WTC11 (cell line): ENCODE results near the gene PHLDB3. TPM values are rescaled to one million over a fixed set of nuclear protein-coding genes. Genes with fewer than 3 reads are reported as not detected.

Experiments used
- ATAC-seq: fragments of 200-7000 bp; cut with Tn5 transposase; 2 replicates; pipeline ENCODE4 v1.10.0; 2021; ENCODE audit warnings: mild to moderate bottlenecking, moderate library complexity
- CTCF ChIA-PET: fragments of 300-600 bp; sonication (Branson Sonifier 250); formaldehyde crosslinking; loops from one replicate; lab custom pipeline; 2021; ENCODE audit warnings: antibody characterized with exemption; lab: Charles Lee
- POLR2A ChIA-PET: fragments of 350-600 bp; sonication (Branson Sonifier 250); formaldehyde crosslinking; loops from one replicate; lab custom pipeline; 2021; ENCODE audit warnings: antibody characterized with exemption; lab: Charles Lee
- DNase-seq: peaks from one replicate; pipeline ENCODE4 v3.0.0; 2021; ENCODE audit warnings: low spot score
- H3K27ac Mint-ChIP-seq: 2 replicates; pipeline ENCODE4 v1.8.0; 2021; ENCODE audit warnings: mixed read lengths
- H3K27me3 Mint-ChIP-seq: 2 replicates; pipeline ENCODE4 v1.8.0; 2021; ENCODE audit warnings: low read depth, mild to moderate bottlenecking, moderate library complexity, mixed read lengths
- H3K36me3 Mint-ChIP-seq: 2 replicates; pipeline ENCODE4 v1.8.0; 2021; ENCODE audit warnings: mixed read lengths
- H3K4me1 Mint-ChIP-seq: 2 replicates; pipeline ENCODE4 v1.8.0; 2022; ENCODE audit warnings: mixed read lengths
- H3K4me3 Mint-ChIP-seq: 2 replicates; pipeline ENCODE4 v1.8.0; 2021; ENCODE audit warnings: mild to moderate bottlenecking, moderate library complexity, mixed read lengths
- H3K9me3 Mint-ChIP-seq: 2 replicates; pipeline ENCODE4 v1.8.0; 2021; ENCODE audit warnings: mixed read lengths
- ATF2 ChIP-seq: sonication (generic); formaldehyde crosslinking; IDR thresholded peaks from 2 replicates; pipeline ENCODE4 v1.8.1; 2022; ENCODE audit warnings: low read depth, missing genetic modification reagents, borderline replicate concordance
- CREB1 ChIP-seq: sonication (generic); formaldehyde crosslinking; IDR thresholded peaks from 2 replicates; pipeline ENCODE4 v1.8.0; 2023; ENCODE audit warnings: mild to moderate bottlenecking, missing genetic modification reagents
- CREM ChIP-seq: sonication (generic); formaldehyde crosslinking; IDR thresholded peaks from 2 replicates; pipeline ENCODE4 v1.8.1; 2022; ENCODE audit warnings: mild to moderate bottlenecking, missing genetic modification reagents, moderate library complexity
- E2F1 ChIP-seq: sonication (generic); formaldehyde crosslinking; IDR thresholded peaks from 2 replicates; pipeline ENCODE4 v1.8.0; 2022; ENCODE audit warnings: mild to moderate bottlenecking, missing genetic modification reagents
- ETV6 ChIP-seq: sonication (generic); formaldehyde crosslinking; IDR thresholded peaks from 2 replicates; pipeline ENCODE4 v1.8.1; 2022; ENCODE audit warnings: mild to moderate bottlenecking, missing genetic modification reagents
- FOXJ3 ChIP-seq: sonication (generic); formaldehyde crosslinking; IDR thresholded peaks from 2 replicates; pipeline ENCODE4 v1.9.0; 2021; ENCODE audit warnings: missing genetic modification reagents, mild to moderate bottlenecking, borderline replicate concordance
- GRHL2 ChIP-seq: fragments of 250-450 bp; sonication (Bioruptor Pico); IDR thresholded peaks from 2 replicates; pipeline ENCODE4 v1.8.0; 2022; ENCODE audit warnings: mild to moderate bottlenecking, moderate library complexity; ENCODE audit not compliant: insufficient replicate concordance, severe bottlenecking
- GTF2I ChIP-seq: fragments of 250-450 bp; sonication (Bioruptor Pico); conservative IDR thresholded peaks from 2 replicates; pipeline ENCODE4 v1.4.0; 2021; ENCODE audit warnings: mild to moderate bottlenecking
- HMGXB4 ChIP-seq: sonication (generic); formaldehyde crosslinking; IDR thresholded peaks from 2 replicates; pipeline ENCODE4 v1.8.1; 2023; ENCODE audit warnings: mild to moderate bottlenecking, moderate library complexity, missing genetic modification reagents
- IRF1 ChIP-seq: sonication (generic); formaldehyde crosslinking; IDR thresholded peaks from 2 replicates; pipeline ENCODE4 v1.8.0; 2023; ENCODE audit warnings: missing genetic modification reagents
- JUN ChIP-seq: sonication (generic); formaldehyde crosslinking; IDR thresholded peaks from 2 replicates; pipeline ENCODE4 v1.8.0; 2023; ENCODE audit warnings: mild to moderate bottlenecking, missing genetic modification reagents
- KAT7 ChIP-seq: sonication (generic); formaldehyde crosslinking; IDR thresholded peaks from 2 replicates; pipeline ENCODE4 v1.8.1; 2023; ENCODE audit warnings: missing genetic modification reagents, mild to moderate bottlenecking, borderline replicate concordance
- MYBL2 ChIP-seq: sonication (generic); formaldehyde crosslinking; IDR thresholded peaks from 2 replicates; pipeline ENCODE4 v1.8.1; 2023; ENCODE audit warnings: mild to moderate bottlenecking, moderate library complexity, missing genetic modification reagents
- NFE2L1 ChIP-seq: sonication (generic); formaldehyde crosslinking; IDR thresholded peaks from 2 replicates; pipeline ENCODE4 v1.8.1; 2023; ENCODE audit warnings: missing genetic modification reagents
- NR2C2 ChIP-seq: sonication (generic); formaldehyde crosslinking; IDR thresholded peaks from 2 replicates; pipeline ENCODE4 v1.8.0; 2022; ENCODE audit warnings: mild to moderate bottlenecking, missing genetic modification reagents
- NR3C1 ChIP-seq: sonication (generic); formaldehyde crosslinking; conservative IDR thresholded peaks from 2 replicates; pipeline ENCODE4 v1.8.1; 2023; ENCODE audit warnings: low read depth, mild to moderate bottlenecking, missing genetic modification reagents
- OVOL2 ChIP-seq: fragments of 250-450 bp; sonication (Bioruptor Pico); IDR thresholded peaks from 2 replicates; pipeline ENCODE4 v1.9.0; 2021; ENCODE audit warnings: mild to moderate bottlenecking, borderline replicate concordance
- PREB ChIP-seq: sonication (generic); formaldehyde crosslinking; IDR thresholded peaks from 2 replicates; pipeline ENCODE4 v1.8.1; 2022; ENCODE audit warnings: mild to moderate bottlenecking, missing genetic modification reagents, moderate library complexity, borderline replicate concordance
- PRRX2 ChIP-seq: fragments of 250-450 bp; sonication (Bioruptor Pico); IDR thresholded peaks from 2 replicates; pipeline ENCODE4 v1.8.0; 2021; ENCODE audit warnings: mild to moderate bottlenecking
- SOX15 ChIP-seq: fragments of 250-450 bp; sonication (Bioruptor Pico); IDR thresholded peaks from 2 replicates; pipeline ENCODE4 v1.9.0; 2021; ENCODE audit warnings: mild to moderate bottlenecking
- TEAD4 ChIP-seq: sonication (generic); formaldehyde crosslinking; IDR thresholded peaks from 2 replicates; pipeline ENCODE4 v1.8.0; 2022; ENCODE audit warnings: mild to moderate bottlenecking, missing genetic modification reagents
- USF2 ChIP-seq: sonication (generic); formaldehyde crosslinking; IDR thresholded peaks from 2 replicates; pipeline ENCODE4 v1.8.1; 2023; ENCODE audit warnings: mild to moderate bottlenecking, missing genetic modification reagents, moderate library complexity
- ZNF121 ChIP-seq: sonication (generic); formaldehyde crosslinking; IDR thresholded peaks from 2 replicates; pipeline ENCODE4 v1.8.0; 2023; ENCODE audit warnings: missing genetic modification reagents
- ZNF138 ChIP-seq: sonication (generic); formaldehyde crosslinking; conservative IDR thresholded peaks from 2 replicates; pipeline ENCODE4 v1.8.1; 2022; ENCODE audit warnings: mild to moderate bottlenecking, moderate library complexity, missing genetic modification reagents
- ZNF416 ChIP-seq: fragments of 250-450 bp; sonication (Bioruptor Pico); IDR thresholded peaks from 2 replicates; pipeline ENCODE4 v1.9.0; 2021; ENCODE audit warnings: mild to moderate bottlenecking, inconsistent platforms
- ZNF532 ChIP-seq: fragments of 250-450 bp; sonication (Bioruptor Pico); IDR thresholded peaks from 2 replicates; pipeline ENCODE4 v1.9.0; 2021; ENCODE audit warnings: mild to moderate bottlenecking, borderline replicate concordance
- total RNA-seq: library from RNA; stranded (reverse); gene quantifications from 3 replicates; pipeline ENCODE4 v1.2.3, GENCODE V29; 2021

The PHLDB3 gene
- total RNA-seq, 1 experiment from 2014 or later, result 14.6 TPM

- Mint-ChIP-seq H3K27ac (no peak overlapping the region), H3K9me3 (peaks cover 18% of the 10 kb centered on the region), H3K27me3 (no peaks in the 10 kb centered on the region), H3K4me3 (no peak overlapping the region), H3K4me1 (peaks cover 7% of the 10 kb centered on the region)
- no peak for DNase-seq
- TF ChIP-seq CREB1 (CRISPR knock-in tag) (no peak), ZNF138 (CRISPR knock-in tag) (no peak), ETV6 (no peak), NR2C2 (CRISPR knock-in tag) (no peak), OVOL2 (CRISPR knock-in tag) (no peak), MYBL2 (CRISPR knock-in tag) (no peak), KAT7 (no peak), TEAD4 (no peak), GTF2I (no peak), SOX15 (CRISPR knock-in tag) (no peak), PRRX2 (CRISPR knock-in tag) (no peak), IRF1 (CRISPR knock-in tag) (no peak), CREM (CRISPR knock-in tag) (no peak), ZNF532 (CRISPR knock-in tag) (no peak), PREB (CRISPR knock-in tag) (no peak), FOXJ3 (CRISPR knock-in tag) (no peak)
- TF ChIP-seq, all 79 proteins: peak for 0
- ChIA-PET CTCF (interaction anchor here (2.0 kb wide), 1 partner anchor 15 kb away, joined by 8 read pairs; no protein-coding TSS in a partner anchor), POLR2A (no interaction called here)
- peaks cover 62% of the 10 kb centered on the region for H3K36me3 Mint-ChIP-seq
- no peak for ATAC-seq
Observed at GRCh38 chr19:43540381-43540780, 35.8 kb upstream of the PHLDB3 start.

GRCh38 chr19:43538922-43539321 lies 34.4 kb upstream of the PHLDB3 start:
- POLR2A ChIA-PET, result no interaction called here
- H3K4me3 Mint-ChIP-seq, result no peak overlapping the region
- ATAC-seq (no peak), DNase-seq (no peak)
- peaks cover 56% of the 10 kb centered on the region for H3K36me3 Mint-ChIP-seq
- H3K9me3 Mint-ChIP-seq, result peaks cover 18% of the 10 kb centered on the region
- no peak overlapping the region for H3K27ac Mint-ChIP-seq
- peaks cover 14% of the 10 kb centered on the region for H3K4me1 Mint-ChIP-seq
- H3K27me3 Mint-ChIP-seq, result no peaks in the 10 kb centered on the region
- CTCF ChIA-PET, result interaction anchor here (2.0 kb wide), 1 partner anchor 16 kb away, joined by 8 read pairs; no protein-coding TSS in a partner anchor
- TF ChIP-seq HMGXB4 (CRISPR knock-in tag) (no peak), PRRX2 (CRISPR knock-in tag) (no peak), GRHL2 (no peak), MYBL2 (CRISPR knock-in tag) (no peak), USF2 (CRISPR knock-in tag) (no peak), E2F1 (no peak), NR3C1 (CRISPR knock-in tag) (no peak), ATF2 (CRISPR knock-in tag) (no peak), JUN (no peak), NFE2L1 (no peak), ZNF121 (CRISPR knock-in tag) (no peak), ZNF416 (no peak)
